NCI-H1048 (cell line): Measurements from ENCODE around the gene ZNF576.
"Not testable (repeated sequence)": the region's sequence is repeated elsewhere in the genome, so short reads cannot be mapped to it uniquely, and the experiment has no call there.

ENCODE experiments used
- DNase-seq: peaks from one replicate; lab custom pipeline; 2025; lab: John Stamatoyannopoulos, UW

The ZNF576 gene

DNA sequence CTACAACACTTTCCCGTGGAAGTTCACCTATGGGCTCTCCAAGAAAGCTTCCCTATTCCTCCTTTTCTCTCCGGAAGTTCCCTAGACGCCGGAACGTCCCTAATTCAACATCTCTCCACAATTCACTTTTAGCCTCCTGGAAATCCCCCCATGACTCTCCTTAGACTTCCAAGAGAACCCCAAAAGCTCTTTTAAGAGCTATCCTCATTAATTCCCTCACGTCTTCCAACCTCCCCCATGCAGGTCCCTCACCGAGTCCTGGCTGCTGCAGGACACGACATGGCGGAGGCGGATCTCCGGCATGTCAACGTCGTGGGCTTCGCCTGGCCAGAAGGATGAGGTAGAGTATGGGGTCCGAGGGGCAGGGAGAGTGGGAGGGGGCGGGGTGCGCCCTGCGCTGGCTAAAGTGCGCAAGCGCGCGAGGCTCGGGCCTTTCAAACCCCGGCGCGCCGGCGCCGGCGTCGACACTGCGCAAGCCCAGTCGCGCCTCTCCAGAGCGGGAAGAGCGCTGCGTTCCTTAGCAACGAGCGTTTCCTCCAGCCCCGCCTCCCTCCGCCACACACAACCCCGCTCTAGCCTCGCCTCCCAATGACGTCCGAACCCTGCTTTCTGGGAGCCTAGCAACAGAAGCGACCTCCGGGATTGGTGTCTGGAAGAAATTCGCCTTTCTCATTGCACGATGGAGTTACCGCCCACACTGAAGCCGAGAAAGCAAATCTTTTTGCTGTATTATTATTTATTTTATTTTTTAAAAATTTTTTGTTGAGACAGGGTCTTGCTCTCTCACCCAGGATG, 21.0 kb upstream of the ZNF576 start, which contains the start of the genes PINLYP and XRCC1:
Gene PINLYP, plus strand, starts transcription at position 646 of the 795 bp plus-strand sequence. CDS start 1,391 bp downstream, outside the sequence.
Gene XRCC1, minus strand, starts transcription at position 372 of the 795 bp plus-strand sequence. Its CDS starts 69 bp downstream, at position 303.
- DNase-seq = peak; percentile 96

GRCh38 chr19:43575955-43576878, 20.2 kb upstream of the ZNF576 start:
- DNase-seq = no peak

- no peak for DNase-seq
Observed at GRCh38 chr19:43578787-43579186, 17.6 kb upstream of the ZNF576 start.

DNA sequence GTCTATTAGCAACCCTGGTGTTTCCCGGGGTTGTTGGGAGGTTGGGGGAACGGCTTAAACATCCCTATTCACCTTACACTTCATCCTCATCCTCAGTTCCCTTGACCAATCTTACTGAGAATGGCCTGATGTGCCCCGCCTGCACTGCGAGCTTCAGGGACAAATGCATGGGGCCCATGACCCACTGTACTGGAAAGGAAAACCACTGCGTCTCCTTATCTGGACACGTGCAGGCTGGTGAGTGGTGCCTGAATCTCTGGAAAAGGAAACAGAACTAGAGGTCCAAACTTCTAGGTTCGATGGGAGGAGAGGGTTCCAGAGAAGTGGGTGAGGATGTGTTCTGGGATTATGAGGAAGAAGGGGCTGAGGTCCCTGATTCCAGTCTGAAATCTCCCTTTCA, 14.9 kb upstream of the ZNF576 start:
- DNase-seq = no peak

DNA sequence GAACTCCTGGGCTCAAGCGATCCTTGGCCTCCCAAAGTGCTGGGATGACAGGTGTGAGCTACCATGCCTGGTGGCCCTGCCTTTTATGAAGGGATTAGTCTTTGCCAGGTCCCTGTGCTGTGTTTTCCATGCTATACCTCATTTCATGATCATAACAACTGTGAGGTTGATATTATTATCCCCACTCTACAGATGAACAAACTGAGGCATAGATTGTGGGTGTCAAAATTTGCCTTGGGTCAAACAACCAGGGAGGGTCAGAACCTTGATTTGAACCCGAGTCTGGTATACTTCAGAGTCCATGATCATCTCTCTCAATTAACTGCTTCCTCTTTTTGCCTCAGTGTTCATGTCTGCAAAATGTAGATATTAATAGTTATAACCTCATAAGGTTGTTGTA, 13.9 kb upstream of the ZNF576 start:
- no peak for DNase-seq

DNA sequence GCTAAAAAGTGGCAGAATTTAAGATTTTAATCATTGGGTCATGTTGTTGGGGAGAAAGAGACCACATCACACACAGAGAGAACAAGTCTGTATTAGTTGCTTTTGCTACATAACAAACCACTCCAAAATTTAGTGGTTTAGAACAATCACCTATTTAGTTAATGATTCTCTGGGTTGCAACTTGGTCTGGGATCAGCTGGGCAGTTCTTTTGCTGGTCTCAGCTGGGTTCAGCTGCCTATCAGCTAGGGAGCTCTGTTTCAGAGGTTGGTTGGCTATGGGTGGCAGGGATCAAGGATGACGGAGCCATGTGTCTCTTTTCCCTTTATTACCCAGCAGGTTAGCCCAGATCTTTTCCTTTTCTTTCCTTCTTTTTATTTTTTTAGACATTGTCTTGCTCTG, 11.9 kb upstream of the ZNF576 start:
- no peak for DNase-seq

- no peak for DNase-seq
Observed at GRCh38 chr19:43586346-43586745, 10.0 kb upstream of the ZNF576 start.

- DNase-seq = not testable (repeated sequence)
Observed at GRCh38 chr19:43587029-43587428, 9.4 kb upstream of the ZNF576 start.

GRCh38 chr19:43589277-43589676, 7.1 kb upstream of the ZNF576 start:
- no peak for DNase-seq

GRCh38 chr19:43589678-43590077, 6.7 kb upstream of the ZNF576 start:
- DNase-seq = no peak

DNA sequence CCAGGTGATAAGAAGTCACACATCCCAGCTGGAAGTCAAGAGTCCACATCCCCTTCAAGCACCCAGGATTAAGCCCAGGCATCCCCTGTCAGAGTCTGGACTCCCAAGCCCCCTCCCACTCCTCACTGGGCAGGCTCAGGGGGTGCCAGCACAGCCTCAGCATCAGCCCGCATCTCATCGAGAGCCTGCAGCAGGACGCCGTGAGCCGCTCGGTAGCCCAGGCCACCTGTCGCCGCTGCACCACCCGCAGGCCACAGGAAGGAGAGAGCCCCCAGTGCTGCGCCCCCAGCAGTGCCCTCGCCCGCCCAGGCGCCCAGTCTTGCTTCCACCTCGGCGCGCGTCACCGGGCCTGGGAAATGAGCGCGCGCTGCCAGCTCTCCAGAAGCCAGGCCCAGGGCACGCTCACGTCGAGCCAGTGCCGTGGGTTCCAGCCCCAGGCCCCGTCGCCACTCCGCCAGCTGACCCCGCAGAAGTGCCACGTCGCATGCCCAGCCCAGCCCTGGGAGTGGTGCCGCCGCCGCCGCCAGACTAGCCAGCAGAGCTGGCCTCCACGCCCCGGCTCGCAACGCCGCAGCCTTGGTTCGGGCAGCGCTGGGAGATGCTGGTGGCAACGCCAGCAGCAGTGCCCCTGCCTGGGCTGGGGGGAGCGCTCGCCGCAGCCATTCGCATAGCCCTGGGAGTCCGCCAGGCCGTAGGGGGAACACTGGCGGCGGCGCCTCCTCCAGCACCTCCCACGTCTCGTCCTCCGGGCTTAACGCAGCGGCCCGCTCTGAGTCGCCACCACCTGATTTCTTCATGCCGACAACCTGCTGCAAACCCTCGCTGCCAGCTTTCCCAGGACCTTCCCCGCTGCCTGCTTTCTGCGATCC, 4.3 kb upstream of the ZNF576 start:
- DNase-seq = no peak

GRCh38 chr19:43592800-43593350, 3.5 kb upstream of the ZNF576 start:
- no peak for DNase-seq

DNA sequence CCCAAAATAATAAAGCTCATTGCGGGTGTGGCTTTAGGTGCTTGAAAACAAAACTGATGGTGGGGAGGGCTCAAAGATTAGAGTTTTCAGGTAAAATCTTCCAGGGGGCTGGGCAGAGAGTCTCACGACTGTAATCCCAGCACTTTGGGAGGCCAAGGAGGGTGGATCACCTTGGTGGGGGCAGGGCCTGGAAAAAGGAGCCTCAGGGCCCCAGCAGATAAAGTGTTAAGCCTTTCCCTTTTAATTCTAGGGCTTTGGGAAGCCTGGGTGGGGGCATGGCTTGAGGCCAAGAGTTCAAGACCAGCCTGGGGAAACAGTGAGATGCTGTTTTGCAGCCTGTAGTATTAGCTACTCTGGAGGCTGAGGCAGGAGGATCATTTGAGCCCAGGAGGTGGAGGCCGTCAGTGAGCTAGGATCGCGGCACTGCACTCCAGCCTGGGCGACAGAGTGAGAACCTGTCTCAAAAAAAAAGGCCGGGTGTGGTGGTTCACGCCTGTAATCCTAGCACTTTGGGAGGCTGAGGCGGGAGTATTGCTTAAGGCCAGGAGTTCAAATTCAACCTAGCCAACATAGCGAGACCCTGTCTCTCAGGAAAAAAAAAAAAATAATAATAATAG, 2.2 kb upstream of the ZNF576 start:
- DNase-seq = no peak

DNA sequence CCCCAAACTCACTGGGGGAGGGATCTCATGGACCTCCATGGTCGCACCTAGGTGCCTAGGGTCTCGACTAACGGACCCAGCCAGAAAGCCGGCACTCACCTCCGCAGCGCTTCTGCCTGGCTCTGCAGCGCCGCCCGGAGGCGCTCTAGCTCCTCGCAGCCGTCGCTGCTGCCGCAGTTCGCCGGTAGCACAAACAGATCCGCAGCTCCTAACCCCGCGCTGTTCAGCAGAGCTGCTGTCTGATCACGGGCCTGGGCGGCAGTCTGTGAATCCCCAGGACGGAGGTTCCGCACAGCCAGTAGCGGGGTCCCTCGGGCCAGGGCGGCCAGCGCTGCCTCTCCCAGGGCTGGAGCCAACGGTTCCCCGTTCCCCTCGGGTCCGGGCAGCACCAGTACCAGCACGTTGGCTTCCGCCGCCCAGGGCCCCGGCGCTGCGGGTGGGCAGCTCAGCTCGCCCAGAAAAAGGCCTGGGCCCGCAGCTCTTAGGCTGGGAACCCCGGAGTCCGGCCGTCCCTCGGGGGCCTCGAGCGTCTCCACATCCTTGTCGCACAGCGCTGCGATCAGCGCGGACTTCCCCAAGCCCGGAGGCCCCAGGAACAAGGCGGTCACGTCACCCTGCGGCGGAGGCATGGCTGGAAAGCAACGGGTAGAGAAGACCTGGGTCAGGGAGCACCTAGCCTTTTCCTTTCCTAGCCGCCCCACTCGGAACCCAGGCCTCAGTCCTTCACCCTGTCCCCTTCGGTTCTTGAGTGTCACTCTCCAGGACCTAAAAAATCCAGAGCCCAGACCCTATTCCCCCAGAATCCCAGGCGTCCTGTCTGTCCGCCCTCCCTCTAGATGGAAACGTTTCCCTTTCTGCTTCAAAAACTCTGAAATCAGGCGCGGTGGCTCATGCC, 1.4 kb upstream of the ZNF576 start:
- DNase-seq = no peak

GRCh38 chr19:43595605-43595998, 793 bp upstream of the ZNF576 start:
- no peak for DNase-seq

DNA sequence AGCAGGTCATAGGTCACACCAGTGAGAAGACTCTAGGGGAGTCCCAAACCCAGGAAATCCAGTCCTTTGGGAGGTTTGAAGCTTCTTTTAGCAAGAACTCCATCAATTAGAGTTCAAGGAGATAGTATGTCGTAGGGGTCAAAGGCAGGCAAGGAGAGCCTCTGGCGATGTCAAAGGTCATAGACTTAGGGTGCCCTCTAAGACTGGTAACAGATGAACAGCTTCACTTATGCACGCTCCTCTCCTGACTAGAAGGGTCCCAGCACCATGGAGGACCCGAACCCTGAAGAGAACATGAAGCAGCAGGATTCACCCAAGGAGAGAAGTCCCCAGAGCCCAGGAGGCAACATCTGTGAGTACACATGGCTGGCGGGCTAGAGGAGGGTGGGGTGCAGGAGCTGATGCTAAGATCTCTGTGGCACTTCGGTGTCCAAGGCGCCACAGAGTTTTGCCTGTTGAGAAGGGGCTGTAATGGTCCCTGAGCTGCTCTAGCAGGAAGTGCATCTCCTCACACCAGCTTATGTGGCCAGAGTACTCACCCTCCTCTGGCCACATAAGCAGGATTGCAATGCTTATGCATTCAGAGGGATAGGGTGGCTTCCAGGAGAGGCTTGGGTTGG, 557 bp downstream of the ZNF576 start:
- DNase-seq = no peak

DNA sequence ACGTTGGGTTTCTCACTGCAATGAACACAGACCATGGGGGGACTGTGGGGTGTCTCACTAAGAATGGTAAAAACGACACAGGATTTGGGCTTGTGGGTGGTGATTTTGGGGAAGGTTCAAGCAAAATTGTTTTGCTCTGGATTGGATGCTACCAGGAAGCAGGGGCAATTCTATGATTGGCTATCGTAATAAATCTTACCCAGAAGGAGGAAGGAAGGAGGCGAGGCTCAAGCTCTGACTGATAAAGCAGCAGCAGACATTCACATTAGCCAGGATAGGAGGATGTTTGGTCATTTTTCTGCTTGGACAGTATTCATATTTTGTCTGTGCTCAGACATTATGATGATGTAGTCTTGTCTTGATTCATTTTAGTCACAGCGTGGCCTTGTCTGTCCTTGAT, 1.5 kb downstream of the ZNF576 start:
- no peak for DNase-seq

- no peak for DNase-seq
Observed at GRCh38 chr19:43598445-43599240, 2.2 kb downstream of the ZNF576 start.
